HEK293 (cell line): ENCODE measurements around the gene RXRG.

Experiments
- CTCF ChIA-PET: fragments of 350-600 bp; formaldehyde crosslinking; extraction: SDS; loops from one replicate; lab custom pipeline; 2021; ENCODE audit warnings: antibody characterized with exemption; lab: Yijun Ruan, JAX
- POLR2A ChIA-PET: fragments of 300-600 bp; formaldehyde crosslinking; extraction: SDS; loops from one replicate; lab custom pipeline; 2020; ENCODE audit warnings: antibody characterized with exemption, inconsistent platforms; lab: Yijun Ruan, JAX
- H3K27ac ChIP-seq: fragments of 200-500 bp; sonication (Bioruptor generic); 2 replicates; pipeline ENCODE4 v1.5.1; 2014; ENCODE audit warnings: low read depth, low read length, control low read depth, inconsistent platforms; ENCODE audit errors: extremely low read depth
- H3K36me3 ChIP-seq, 2 experiments: fragments of 200-500 bp in 1 of 2; sonication (Bioruptor generic) in 1 of 2; 1 replicate in 1 of 2; 2 replicates in 1 of 2; pipeline ENCODE4 v1.5.1; 2014 to 2017; ENCODE audit warnings: inconsistent platforms in 2 of 2, low read length in 2 of 2; ENCODE audit not compliant: control insufficient read depth in 2 of 2, insufficient read depth in 1 of 2
- H3K4me1 ChIP-seq: fragments of 200-500 bp; sonication (Bioruptor generic); 2 replicates; pipeline ENCODE4 v1.5.1; 2014; ENCODE audit warnings: mild to moderate bottlenecking, low read length, inconsistent platforms; ENCODE audit not compliant: control insufficient read depth, insufficient read depth
- H3K4me3 ChIP-seq: 2 replicates; pipeline ENCODE4 v1.5.1; 2011; ENCODE audit warnings: low read depth, mild to moderate bottlenecking, control low read depth, low read length, moderate library complexity
- H3K9me3 ChIP-seq: fragments of 200-500 bp; sonication (Bioruptor generic); 2 replicates; pipeline ENCODE4 v1.5.1; 2014; ENCODE audit warnings: low read depth, low read length, inconsistent platforms; ENCODE audit not compliant: control insufficient read depth, insufficient read depth
- FEZF1 ChIP-seq: fragments of 450-650 bp; formaldehyde crosslinking; IDR thresholded peaks from 2 replicates; pipeline ENCODE4 v1.5.1; 2016; ENCODE audit warnings: missing biosample characterization, missing genetic modification characterization
- GLIS1 ChIP-seq: fragments of 450-650 bp; formaldehyde crosslinking; IDR thresholded peaks from 2 replicates; pipeline ENCODE4 v1.5.1; 2016; ENCODE audit warnings: missing biosample characterization, missing genetic modification characterization
- GLIS2 ChIP-seq: fragments of 450-650 bp; formaldehyde crosslinking; IDR thresholded peaks from 2 replicates; pipeline ENCODE4 v1.5.1; 2016; ENCODE audit warnings: missing biosample characterization, missing genetic modification characterization
- HIC1 ChIP-seq: fragments of 450-650 bp; formaldehyde crosslinking; IDR thresholded peaks from 2 replicates; pipeline ENCODE4 v1.5.1; 2016; ENCODE audit warnings: missing biosample characterization, missing genetic modification characterization
- KLF17 ChIP-seq: fragments of 450-650 bp; formaldehyde crosslinking; IDR thresholded peaks from 2 replicates; pipeline ENCODE4 v1.5.1; 2016; ENCODE audit warnings: missing biosample characterization, missing genetic modification characterization
- KLF9 ChIP-seq: fragments of 450-650 bp; formaldehyde crosslinking; IDR thresholded peaks from 2 replicates; pipeline ENCODE4 v1.5.1; 2016; ENCODE audit warnings: missing biosample characterization, missing genetic modification characterization, low read depth
- MEIS1 ChIP-seq: sonication (generic); formaldehyde crosslinking; IDR thresholded peaks from 2 replicates; pipeline ENCODE4 v1.8.1; 2022; ENCODE audit warnings: missing genetic modification reagents, mild to moderate bottlenecking, borderline replicate concordance
- OVOL3 ChIP-seq: fragments of 450-650 bp; formaldehyde crosslinking; IDR thresholded peaks from 2 replicates; pipeline ENCODE4 v1.5.1; 2016; ENCODE audit warnings: missing biosample characterization, missing genetic modification characterization
- SP2 ChIP-seq: fragments of 450-650 bp; formaldehyde crosslinking; IDR thresholded peaks from 2 replicates; pipeline ENCODE4 v1.5.1; 2016; ENCODE audit warnings: missing biosample characterization, missing genetic modification characterization
- ZEB2 ChIP-seq: fragments of 450-650 bp; formaldehyde crosslinking; IDR thresholded peaks from 2 replicates; pipeline ENCODE4 v1.5.1; 2016; ENCODE audit warnings: missing biosample characterization, missing genetic modification characterization
- ZNF146 ChIP-seq: fragments of 450-650 bp; formaldehyde crosslinking; IDR thresholded peaks from 2 replicates; pipeline ENCODE4 v1.5.1; 2016; ENCODE audit warnings: missing biosample characterization, missing genetic modification characterization
- ZNF324 ChIP-seq: fragments of 450-650 bp; formaldehyde crosslinking; IDR thresholded peaks from 2 replicates; pipeline ENCODE4 v1.5.1; 2016; ENCODE audit warnings: missing biosample characterization, missing genetic modification characterization
- ZNF514 ChIP-seq: fragments of 450-650 bp; formaldehyde crosslinking; IDR thresholded peaks from 2 replicates; pipeline ENCODE4 v1.5.1; 2016; ENCODE audit warnings: missing biosample characterization, missing genetic modification characterization
- ZNF600 ChIP-seq: fragments of 450-650 bp; formaldehyde crosslinking; IDR thresholded peaks from 2 replicates; pipeline ENCODE4 v1.5.1; 2016; ENCODE audit warnings: missing biosample characterization, missing genetic modification characterization
- ZNF654 ChIP-seq: fragments of 450-650 bp; formaldehyde crosslinking; IDR thresholded peaks from 2 replicates; pipeline ENCODE4 v1.5.1; 2016; ENCODE audit warnings: low read depth, missing biosample characterization, missing genetic modification characterization
- ZNF660 ChIP-seq: fragments of 450-650 bp; IDR thresholded peaks from 2 replicates; pipeline ENCODE4 v1.5.1; 2018; ENCODE audit warnings: missing biosample characterization, mild to moderate bottlenecking, missing genetic modification characterization
- ZNF670 ChIP-seq: fragments of 450-650 bp; formaldehyde crosslinking; IDR thresholded peaks from 2 replicates; pipeline ENCODE4 v1.5.1; 2016; ENCODE audit warnings: missing biosample characterization, missing genetic modification characterization, low read depth
- ZNF76 ChIP-seq: fragments of 450-650 bp; formaldehyde crosslinking; IDR thresholded peaks from 2 replicates; pipeline ENCODE4; 2016; ENCODE audit warnings: low read depth, missing biosample characterization, missing genetic modification characterization, borderline replicate concordance
- ZNF777 ChIP-seq: fragments of 450-650 bp; formaldehyde crosslinking; IDR thresholded peaks from 2 replicates; pipeline ENCODE4 v1.5.1; 2017; ENCODE audit warnings: missing biosample characterization, missing genetic modification characterization, borderline replicate concordance
- ZNF785 ChIP-seq: fragments of 450-650 bp; formaldehyde crosslinking; IDR thresholded peaks from 2 replicates; pipeline ENCODE4 v1.5.1; 2016; ENCODE audit warnings: missing biosample characterization, missing genetic modification characterization
- ZNF843 ChIP-seq: fragments of 450-650 bp; formaldehyde crosslinking; IDR thresholded peaks from 2 replicates; pipeline ENCODE4 v1.5.1; 2016; ENCODE audit warnings: missing biosample characterization, missing genetic modification characterization
- TF ChIP-seq, protein P1 (sequence below): fragments of 450-650 bp; formaldehyde crosslinking; IDR thresholded peaks from 2 replicates; pipeline ENCODE4 v1.5.0; 2017; ENCODE audit warnings: missing biosample characterization, missing genetic modification characterization, borderline replicate concordance
- TF ChIP-seq, protein P2 (sequence below): fragments of 450-650 bp; formaldehyde crosslinking; IDR thresholded peaks from 2 replicates; pipeline ENCODE4 v1.5.1; 2017; ENCODE audit warnings: missing biosample characterization, mild to moderate bottlenecking, missing genetic modification characterization, moderate library complexity
- TF ChIP-seq, protein P3 (sequence below): fragments of 450-650 bp; formaldehyde crosslinking; IDR thresholded peaks from 2 replicates; pipeline ENCODE4 v1.5.1; 2017; ENCODE audit warnings: missing biosample characterization, missing genetic modification characterization
- TF ChIP-seq, protein P4 (sequence below): fragments of 450-650 bp; formaldehyde crosslinking; IDR thresholded peaks from 2 replicates; pipeline ENCODE4 v1.5.1; 2016; ENCODE audit warnings: missing biosample characterization, missing genetic modification characterization

The RXRG gene

GRCh38 chr1:165392634-165393571 lies 52.0 kb downstream of the RXRG start:
- POLR2A ChIA-PET = interaction anchor here (1.2 to 2.2 kb wide), 3 partner anchors 16 to 205 kb away, joined by 4 to 7 read pairs (median 6); partner anchors contain the start of gene LRRC52
- Histone ChIP-seq H3K4me3 (peak overlapping the region; percentile 28), H3K4me1 (no peaks in the 10 kb centered on the region), H3K9me3 (no peaks in the 10 kb centered on the region), H3K27ac (no peak overlapping the region), H3K36me3 (no peaks in the 10 kb centered on the region)
- CTCF ChIA-PET = interaction anchor here (0.6 to 6.2 kb wide), 53 partner anchors 9 to 675 kb away, joined by 3 to 108 read pairs (median 4); partner anchors contain the start of gene RXRG
- TF ChIP-seq SP2 (tag by site-specific recombination) = peak; percentile 67
- peak; percentile 83 for TF ChIP-seq GLIS2 (tag by site-specific recombination)
- no peak for TF ChIP-seq ZNF785
- no peak for TF ChIP-seq HIC1 (tag by site-specific recombination)
- peak; percentile 66 for TF ChIP-seq KLF9 (tag by site-specific recombination)
- TF ChIP-seq, protein P1, sequence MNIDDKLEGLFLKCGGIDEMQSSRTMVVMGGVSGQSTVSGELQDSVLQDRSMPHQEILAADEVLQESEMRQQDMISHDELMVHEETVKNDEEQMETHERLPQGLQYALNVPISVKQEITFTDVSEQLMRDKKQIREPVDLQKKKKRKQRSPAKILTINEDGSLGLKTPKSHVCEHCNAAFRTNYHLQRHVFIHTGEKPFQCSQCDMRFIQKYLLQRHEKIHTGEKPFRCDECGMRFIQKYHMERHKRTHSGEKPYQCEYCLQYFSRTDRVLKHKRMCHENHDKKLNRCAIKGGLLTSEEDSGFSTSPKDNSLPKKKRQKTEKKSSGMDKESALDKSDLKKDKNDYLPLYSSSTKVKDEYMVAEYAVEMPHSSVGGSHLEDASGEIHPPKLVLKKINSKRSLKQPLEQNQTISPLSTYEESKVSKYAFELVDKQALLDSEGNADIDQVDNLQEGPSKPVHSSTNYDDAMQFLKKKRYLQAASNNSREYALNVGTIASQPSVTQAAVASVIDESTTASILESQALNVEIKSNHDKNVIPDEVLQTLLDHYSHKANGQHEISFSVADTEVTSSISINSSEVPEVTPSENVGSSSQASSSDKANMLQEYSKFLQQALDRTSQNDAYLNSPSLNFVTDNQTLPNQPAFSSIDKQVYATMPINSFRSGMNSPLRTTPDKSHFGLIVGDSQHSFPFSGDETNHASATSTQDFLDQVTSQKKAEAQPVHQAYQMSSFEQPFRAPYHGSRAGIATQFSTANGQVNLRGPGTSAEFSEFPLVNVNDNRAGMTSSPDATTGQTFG = no peak
- peak; percentile 88 for TF ChIP-seq ZNF654 (tag by site-specific recombination)
- TF ChIP-seq ZNF600 (tag by site-specific recombination) = peak; percentile 85
- TF ChIP-seq, protein P2, sequence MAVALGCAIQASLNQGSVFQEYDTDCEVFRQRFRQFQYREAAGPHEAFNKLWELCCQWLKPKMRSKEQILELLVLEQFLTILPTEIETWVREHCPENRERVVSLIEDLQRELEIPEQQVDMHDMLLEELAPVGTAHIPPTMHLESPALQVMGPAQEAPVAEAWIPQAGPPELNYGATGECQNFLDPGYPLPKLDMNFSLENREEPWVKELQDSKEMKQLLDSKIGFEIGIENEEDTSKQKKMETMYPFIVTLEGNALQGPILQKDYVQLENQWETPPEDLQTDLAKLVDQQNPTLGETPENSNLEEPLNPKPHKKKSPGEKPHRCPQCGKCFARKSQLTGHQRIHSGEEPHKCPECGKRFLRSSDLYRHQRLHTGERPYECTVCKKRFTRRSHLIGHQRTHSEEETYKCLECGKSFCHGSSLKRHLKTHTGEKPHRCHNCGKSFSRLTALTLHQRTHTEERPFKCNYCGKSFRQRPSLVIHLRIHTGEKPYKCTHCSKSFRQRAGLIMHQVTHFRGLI (tag by site-specific recombination) = no peak
- TF ChIP-seq ZNF514 (tag by site-specific recombination) = no peak
- TF ChIP-seq ZEB2 = peak; percentile 53; the same call in 1 of the 2 replicates
- peak; percentile 90 for TF ChIP-seq GLIS1 (tag by site-specific recombination)
- 0 out of 2 replicates have a peak, but pooled peaks have one; percentile 31 for TF ChIP-seq MEIS1 (CRISPR knock-in tag)
- TF ChIP-seq ZNF777 (tag by site-specific recombination) = peak; percentile 18; the same call in 1 of the 2 replicates
- TF ChIP-seq ZNF146 = no peak
- TF ChIP-seq ZNF843 (tag by site-specific recombination) = 0 out of 2 replicates have a peak, but pooled peaks have one; percentile 41
- peak; percentile 60; the same call in 1 of the 2 replicates for TF ChIP-seq KLF17 (tag by site-specific recombination)
- 0 out of 2 replicates have a peak, but pooled peaks have one; percentile 51 for TF ChIP-seq ZNF324 (tag by site-specific recombination)
- TF ChIP-seq, protein P3, sequence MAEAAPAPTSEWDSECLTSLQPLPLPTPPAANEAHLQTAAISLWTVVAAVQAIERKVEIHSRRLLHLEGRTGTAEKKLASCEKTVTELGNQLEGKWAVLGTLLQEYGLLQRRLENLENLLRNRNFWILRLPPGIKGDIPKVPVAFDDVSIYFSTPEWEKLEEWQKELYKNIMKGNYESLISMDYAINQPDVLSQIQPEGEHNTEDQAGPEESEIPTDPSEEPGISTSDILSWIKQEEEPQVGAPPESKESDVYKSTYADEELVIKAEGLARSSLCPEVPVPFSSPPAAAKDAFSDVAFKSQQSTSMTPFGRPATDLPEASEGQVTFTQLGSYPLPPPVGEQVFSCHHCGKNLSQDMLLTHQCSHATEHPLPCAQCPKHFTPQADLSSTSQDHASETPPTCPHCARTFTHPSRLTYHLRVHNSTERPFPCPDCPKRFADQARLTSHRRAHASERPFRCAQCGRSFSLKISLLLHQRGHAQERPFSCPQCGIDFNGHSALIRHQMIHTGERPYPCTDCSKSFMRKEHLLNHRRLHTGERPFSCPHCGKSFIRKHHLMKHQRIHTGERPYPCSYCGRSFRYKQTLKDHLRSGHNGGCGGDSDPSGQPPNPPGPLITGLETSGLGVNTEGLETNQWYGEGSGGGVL = peak; percentile 58
- TF ChIP-seq ZNF670 (tag by site-specific recombination) = no peak
- TF ChIP-seq FEZF1 (tag by site-specific recombination) = 0 out of 2 replicates have a peak, but pooled peaks have one; percentile 6
- TF ChIP-seq OVOL3 (tag by site-specific recombination) = no peak
- TF ChIP-seq ZNF76 (tag by site-specific recombination) = peak; percentile 40; the same call in 1 of the 2 replicates
- TF ChIP-seq, protein P4, sequence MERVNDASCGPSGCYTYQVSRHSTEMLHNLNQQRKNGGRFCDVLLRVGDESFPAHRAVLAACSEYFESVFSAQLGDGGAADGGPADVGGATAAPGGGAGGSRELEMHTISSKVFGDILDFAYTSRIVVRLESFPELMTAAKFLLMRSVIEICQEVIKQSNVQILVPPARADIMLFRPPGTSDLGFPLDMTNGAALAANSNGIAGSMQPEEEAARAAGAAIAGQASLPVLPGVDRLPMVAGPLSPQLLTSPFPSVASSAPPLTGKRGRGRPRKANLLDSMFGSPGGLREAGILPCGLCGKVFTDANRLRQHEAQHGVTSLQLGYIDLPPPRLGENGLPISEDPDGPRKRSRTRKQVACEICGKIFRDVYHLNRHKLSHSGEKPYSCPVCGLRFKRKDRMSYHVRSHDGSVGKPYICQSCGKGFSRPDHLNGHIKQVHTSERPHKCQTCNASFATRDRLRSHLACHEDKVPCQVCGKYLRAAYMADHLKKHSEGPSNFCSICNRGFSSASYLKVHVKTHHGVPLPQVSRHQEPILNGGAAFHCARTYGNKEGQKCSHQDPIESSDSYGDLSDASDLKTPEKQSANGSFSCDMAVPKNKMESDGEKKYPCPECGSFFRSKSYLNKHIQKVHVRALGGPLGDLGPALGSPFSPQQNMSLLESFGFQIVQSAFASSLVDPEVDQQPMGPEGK (tag by site-specific recombination) = peak; percentile 69
- TF ChIP-seq ZNF660 (tag by site-specific recombination) = peak; percentile 85; the same call in 1 of the 2 replicates
